HG02588 (cell line): ENCODE results near the gene PITHD1.
"Not testable (repeated sequence)": the region's sequence is repeated elsewhere in the genome, so short reads cannot be mapped to it uniquely, and the experiment has no call there.

Experiments used
- ATAC-seq: cut with Tn5 transposase; IDR thresholded peaks from one replicate; pipeline ENCODE4 v1.9.1; 2021; ENCODE audit warnings: mild to moderate bottlenecking, moderate library complexity; ENCODE audit not compliant: unreplicated experiment

The PITHD1 gene

GRCh38 chr1:23777979-23778814 lies at the start of gene PITHD1:
Gene PITHD1 (plus strand): TSS chr1:23778418. CDS start chr1:23778516, 98 bp downstream.
- ATAC-seq: peak; percentile 74

- ATAC-seq: no peak
Observed at GRCh38 chr1:23732363-23733224, 45.6 kb upstream of the PITHD1 start.

- not testable (repeated sequence) for ATAC-seq
Observed at GRCh38 chr1:23733281-23733680, 44.9 kb upstream of the PITHD1 start.

- ATAC-seq: no peak
Observed at GRCh38 chr1:23736437-23737134, 41.6 kb upstream of the PITHD1 start.

GRCh38 chr1:23741609-23742008 lies 36.6 kb upstream of the PITHD1 start:
- ATAC-seq: no peak

GRCh38 chr1:23742670-23743286 lies 35.4 kb upstream of the PITHD1 start:
- no peak for ATAC-seq

GRCh38 chr1:23743287-23744152 lies 34.7 kb upstream of the PITHD1 start, which contains the start of gene ELOA:
Gene ELOA (plus strand): TSS chr1:23743471. CDS start chr1:23743504, 33 bp downstream.
- ATAC-seq: peak; percentile 80

GRCh38 chr1:23745515-23745914 lies 32.7 kb upstream of the PITHD1 start:
- no peak for ATAC-seq

GRCh38 chr1:23748016-23748415 lies 30.2 kb upstream of the PITHD1 start:
- no peak for ATAC-seq

GRCh38 chr1:23751050-23751814 lies 27.0 kb upstream of the PITHD1 start:
- ATAC-seq: no peak

GRCh38 chr1:23751815-23752200 lies 26.4 kb upstream of the PITHD1 start:
- no peak for ATAC-seq

- ATAC-seq: no peak
Observed at GRCh38 chr1:23752909-23753308, 25.3 kb upstream of the PITHD1 start.

- no peak for ATAC-seq
Observed at GRCh38 chr1:23756676-23757075, 21.5 kb upstream of the PITHD1 start.

GRCh38 chr1:23757812-23758211 lies 20.4 kb upstream of the PITHD1 start:
- no peak for ATAC-seq

GRCh38 chr1:23759277-23759676 lies 18.9 kb upstream of the PITHD1 start:
- no peak for ATAC-seq

GRCh38 chr1:23763041-23763577 lies 15.1 kb upstream of the PITHD1 start:
- no peak for ATAC-seq

- ATAC-seq: no peak
Observed at GRCh38 chr1:23768733-23769132, 9.5 kb upstream of the PITHD1 start.

GRCh38 chr1:23772049-23772853 lies 6.0 kb upstream of the PITHD1 start:
- ATAC-seq: no peak
